ENCODE data around the gene NUDCD3.
"Not testable (repeated sequence)": the region's sequence is repeated elsewhere in the genome, so short reads cannot be mapped to it uniquely, and the experiment has no call there.

The NUDCD3 gene

GRCh38 chr7:44517175-44517574 is 26.7 kb upstream of the NUDCD3 start:
- no peak for DNase-seq

DNA sequence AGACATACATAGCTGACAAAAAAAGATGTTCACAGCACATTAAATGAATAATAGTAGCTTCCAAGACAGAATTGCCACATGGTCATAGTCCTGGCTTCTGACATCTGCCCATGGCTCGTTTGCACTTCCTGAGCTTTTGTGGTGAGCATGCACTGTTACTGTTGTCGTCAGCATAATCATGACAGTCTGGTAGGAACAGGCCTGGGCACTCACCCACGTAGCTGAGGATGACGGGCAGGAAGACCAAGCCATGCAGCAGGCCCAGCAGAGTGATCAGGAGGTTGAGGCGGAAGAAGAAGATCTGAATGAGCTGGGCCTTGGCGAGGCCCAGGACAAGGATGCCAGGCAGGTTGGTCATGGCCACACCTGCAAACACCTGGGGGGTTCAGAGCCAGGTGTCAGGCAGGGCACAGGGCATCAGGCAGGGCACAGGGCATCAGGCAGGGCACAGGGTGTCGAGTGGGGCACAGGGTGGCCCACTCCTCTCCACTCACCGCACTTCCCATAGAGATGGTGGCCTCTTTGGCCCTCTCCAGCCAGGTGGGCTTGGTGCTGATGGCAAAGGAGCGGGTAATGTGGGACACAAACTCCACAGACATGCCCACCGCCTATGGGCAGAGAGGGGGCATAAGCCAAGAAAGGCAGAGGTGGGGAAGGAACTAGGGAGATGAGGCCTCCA is 25.3 kb upstream of the NUDCD3 start:
- no peak for DNase-seq

- no peak for DNase-seq
Observed at GRCh38 chr7:44512736-44513135, 22.3 kb upstream of the NUDCD3 start.

DNA sequence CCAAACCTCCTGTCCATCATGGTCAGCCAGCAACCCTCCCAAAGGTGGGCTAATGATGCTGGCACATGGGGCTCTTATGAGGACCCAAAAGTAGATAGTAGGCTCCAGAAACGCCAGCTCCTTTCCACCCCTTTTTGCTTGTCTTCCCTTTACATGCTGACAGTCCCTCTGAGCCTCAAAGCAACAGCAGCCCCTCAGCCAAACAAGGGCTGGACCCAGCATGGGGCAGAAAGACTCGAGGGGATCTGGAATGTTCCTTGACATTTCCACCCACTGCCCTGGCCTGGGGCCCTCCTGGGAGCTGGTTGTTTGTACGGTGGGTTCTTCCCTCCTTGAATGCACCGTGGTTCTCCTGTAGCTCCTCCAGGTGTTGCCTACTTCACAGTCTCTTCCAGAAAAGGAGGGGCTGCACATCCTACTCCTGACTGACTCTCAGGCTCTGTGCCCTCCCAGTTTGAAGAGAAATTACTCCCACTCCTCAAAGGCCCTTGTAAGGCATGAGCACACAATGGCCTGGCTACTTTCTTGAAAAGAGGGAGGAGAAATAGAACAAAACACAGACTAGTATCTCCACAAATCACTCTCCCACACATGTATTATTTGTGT is 21.5 kb upstream of the NUDCD3 start:
- no peak for DNase-seq

GRCh38 chr7:44511236-44511635 is 20.8 kb upstream of the NUDCD3 start:
- DNase-seq: no peak

GRCh38 chr7:44508328-44509030 is 18.0 kb upstream of the NUDCD3 start:
- DNase-seq: no peak

- not testable (repeated sequence) for DNase-seq
Observed at GRCh38 chr7:44506592-44507288, 16.3 kb upstream of the NUDCD3 start.

DNA sequence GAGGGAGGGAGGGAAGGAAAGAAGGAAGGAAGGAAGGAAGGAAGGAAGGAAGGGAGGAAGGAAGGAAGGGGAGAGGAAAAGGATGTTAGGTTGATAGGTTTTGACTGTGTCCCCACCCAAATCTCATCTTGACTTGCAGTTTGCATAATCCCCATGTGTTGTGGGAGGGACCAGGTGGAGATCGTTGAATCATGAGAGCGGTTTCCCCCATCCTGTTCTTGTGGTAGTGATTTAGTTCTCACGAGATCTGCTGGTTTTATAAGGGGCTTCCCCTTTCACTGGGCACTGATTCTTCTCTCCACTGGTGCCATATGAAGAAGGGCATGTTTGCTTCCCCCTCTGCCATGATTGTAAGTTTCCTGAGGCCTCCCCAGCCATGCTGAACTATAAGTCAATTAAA is 15.1 kb upstream of the NUDCD3 start:
- DNase-seq: no peak

DNA sequence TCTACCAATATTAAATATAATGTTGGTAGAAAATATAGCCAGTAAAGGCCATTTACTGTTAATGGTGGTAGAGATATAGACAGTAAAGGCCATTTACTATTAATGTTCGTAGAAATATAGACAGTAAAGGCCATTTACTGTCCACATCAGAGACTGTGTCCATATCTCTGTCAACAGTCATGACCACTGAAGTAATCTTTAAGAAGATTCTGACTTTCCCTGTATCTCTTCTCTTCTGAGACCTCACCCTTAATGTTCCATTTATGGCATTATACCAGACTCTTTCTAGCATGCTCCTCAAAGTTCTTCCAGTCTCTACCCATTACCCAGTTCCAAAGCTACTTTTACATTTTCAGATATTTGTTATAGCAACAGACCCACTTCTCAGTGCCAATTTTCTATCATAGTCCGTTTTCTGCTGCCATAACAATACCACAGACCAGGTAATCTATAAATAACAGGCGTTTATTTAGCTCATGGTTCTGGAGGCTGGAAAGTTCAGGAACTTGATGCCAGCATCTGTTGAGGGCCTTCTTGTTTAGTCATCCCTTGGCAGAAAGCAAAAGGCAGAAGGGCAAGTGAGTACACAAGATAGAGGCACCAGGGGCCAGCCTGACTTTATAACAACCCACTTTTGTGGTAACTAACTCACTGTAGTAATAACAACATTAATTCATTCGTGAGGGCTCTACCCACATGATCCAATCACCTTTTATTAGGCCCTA is 7.9 kb upstream of the NUDCD3 start:
- DNase-seq: no peak

- no peak for DNase-seq
Observed at GRCh38 chr7:44497155-44498027, 6.9 kb upstream of the NUDCD3 start.

- no peak for DNase-seq
Observed at GRCh38 chr7:44496385-44496784, 5.9 kb upstream of the NUDCD3 start.

DNA sequence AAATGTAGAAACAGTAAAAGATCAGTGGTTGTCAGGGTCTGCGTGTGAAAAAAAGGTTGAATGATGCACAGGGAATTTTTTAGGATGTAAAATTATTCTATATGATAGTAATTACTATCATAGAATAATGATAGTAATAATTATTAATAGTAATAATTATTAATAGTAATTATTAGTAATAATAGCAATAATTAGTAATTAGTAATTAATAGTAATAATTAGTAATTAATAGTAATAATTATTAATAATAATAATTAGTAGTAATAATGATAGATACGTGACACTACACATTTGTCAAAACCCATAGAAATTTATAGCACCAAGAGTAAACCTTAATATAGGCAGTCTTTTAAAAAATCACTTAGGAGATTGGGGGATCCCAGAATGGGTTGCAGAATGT is 4.5 kb upstream of the NUDCD3 start:
- no peak for DNase-seq

DNA sequence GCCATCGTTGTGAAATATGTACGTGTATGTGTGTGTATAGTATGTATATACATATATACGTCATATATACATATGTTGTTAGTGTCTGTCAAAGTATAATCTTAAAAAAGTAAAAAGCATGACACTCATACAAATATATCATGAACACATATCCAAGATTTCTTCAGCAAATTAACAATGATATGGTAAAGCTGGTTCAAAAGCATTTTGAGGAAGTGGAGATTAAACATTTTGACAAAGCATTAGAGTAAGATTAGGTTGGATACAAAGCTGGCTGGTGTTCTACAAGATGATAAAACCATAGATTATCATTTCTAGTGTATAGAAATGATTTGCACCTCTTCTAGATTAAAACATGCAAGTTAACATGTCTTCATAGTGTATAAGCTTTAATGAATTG is 771 bp upstream of the NUDCD3 start:
- DNase-seq: no peak

GRCh38 chr7:44489955-44490350 is 505 bp downstream of the NUDCD3 start:
- DNase-seq: peak; percentile 64

DNA sequence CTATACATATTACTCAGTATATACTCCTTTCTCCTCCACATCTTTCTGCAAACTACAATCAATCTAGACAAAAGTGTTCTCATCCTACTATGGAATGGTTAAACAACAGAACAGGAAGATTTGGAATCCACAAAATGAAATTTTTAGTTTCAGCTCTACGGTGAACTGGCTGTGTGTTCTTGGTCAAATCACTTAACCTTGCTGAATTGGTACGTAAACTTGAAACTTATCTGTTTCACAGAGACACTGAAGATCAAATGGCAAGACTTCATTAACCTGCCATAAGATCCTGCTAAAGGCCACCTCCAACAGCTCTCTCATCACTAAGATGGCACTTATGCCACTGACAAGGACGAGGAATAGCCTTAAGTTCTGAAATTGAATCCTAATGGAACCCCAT is 1.5 kb downstream of the NUDCD3 start:
- DNase-seq: no peak

DNA sequence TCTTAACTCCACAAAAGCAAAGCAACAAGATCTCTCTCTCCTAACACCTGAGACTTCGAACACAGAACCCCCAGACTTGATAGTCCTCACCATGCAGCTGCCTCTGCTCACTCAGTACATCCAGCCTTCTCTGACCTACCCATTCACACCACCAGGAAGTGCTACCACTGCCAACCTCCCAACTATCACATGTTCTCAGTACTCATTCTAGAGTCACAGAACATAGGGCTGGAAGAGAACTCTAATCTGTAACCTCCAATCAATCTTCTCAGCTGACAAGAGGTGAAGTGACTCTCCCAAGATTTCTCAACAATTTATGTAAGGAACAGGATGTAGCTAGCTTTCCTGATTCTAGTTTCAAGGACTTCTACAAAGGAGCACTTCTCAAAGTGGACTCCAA is 3.8 kb downstream of the NUDCD3 start:
- no peak for DNase-seq

- DNase-seq: no peak
Observed at GRCh38 chr7:44486001-44486400, 4.5 kb downstream of the NUDCD3 start.

GRCh38 chr7:44484482-44485313 is 5.8 kb downstream of the NUDCD3 start:
- no peak for DNase-seq

DNA sequence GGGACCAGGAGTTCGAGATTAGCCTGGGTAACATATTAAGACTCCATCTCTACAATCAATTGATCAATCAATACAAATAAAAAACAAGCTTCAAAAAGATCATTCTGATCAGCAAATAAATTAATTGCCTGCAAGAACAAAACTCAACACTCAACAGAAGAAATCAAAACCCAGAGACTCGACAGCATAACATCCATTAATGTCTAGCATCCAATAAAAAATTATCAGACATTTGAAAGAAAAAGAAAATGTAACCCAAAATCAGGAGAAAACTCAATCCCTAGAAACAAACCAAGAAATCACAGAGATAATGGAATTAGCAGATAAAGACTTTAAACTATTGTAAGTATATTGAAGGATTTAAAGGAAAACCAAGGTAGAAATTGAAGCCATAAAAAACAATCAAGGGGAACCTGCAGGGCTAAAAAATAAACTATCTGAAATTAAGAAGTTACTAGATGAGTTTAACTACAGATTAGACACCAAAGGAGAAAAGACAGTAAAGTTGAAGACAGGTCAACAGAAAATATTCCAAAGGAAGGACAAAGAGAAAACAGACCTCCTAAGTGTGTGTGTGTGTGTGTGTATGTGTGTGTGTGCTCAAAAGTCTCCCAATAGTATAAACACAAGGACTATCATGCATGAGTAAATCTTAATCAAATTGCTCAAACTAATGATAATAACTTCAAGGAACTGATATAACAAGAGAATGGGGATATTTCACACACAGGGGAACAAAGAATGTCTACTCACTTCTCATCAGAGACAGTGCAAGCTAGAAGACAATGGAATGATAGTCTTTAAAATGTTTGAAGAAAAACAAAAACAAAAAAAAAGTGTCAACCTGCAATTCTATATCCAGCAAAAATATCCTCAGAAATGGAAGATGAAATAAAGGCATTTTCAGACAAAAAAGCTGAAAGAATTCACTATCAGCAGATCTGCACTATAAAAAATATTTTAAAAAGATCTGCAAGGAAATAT is 7.7 kb downstream of the NUDCD3 start:
- no peak for DNase-seq

DNA sequence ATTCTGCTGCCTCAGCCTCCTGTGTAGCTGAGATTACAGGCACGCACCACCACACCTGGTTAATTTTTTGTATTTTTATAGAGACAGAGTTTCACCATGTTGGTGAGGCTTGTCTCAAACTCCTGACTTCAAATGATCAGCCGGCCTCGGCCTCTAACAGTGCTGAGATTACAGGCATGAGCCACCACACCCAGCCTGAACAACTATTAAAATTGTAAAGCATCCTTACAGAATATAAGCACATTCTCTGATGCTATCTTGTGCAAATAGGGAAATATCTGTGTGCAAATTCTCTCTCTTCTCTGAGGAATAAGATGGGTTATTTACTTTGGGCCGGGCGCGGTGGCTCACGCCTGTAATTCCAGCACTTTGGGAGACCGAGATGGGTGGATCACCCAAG is 12.5 kb downstream of the NUDCD3 start:
- DNase-seq: no peak

Data from central memory CD4-positive, alpha-beta T cell (primary cell).